Karpas-422 (cell line): Measurements from ENCODE around the gene FAM174B. TPM values are rescaled to one million over a fixed set of nuclear protein-coding genes. Genes with fewer than 3 reads are reported as not detected.

ENCODE experiments used
- DNase-seq: peaks from one replicate; pipeline ENCODE4 v3.0.0-alpha.2; 2015
- H2AFZ ChIP-seq: fragments of 200-600 bp; sonication (generic); 2 replicates; pipeline ENCODE4 v1.6.1; 2014; ENCODE audit warnings: antibody characterized with exemption, low read length, mixed read lengths
- H3K27ac ChIP-seq: fragments of 200-600 bp; sonication (generic); 2 replicates; pipeline ENCODE4 v1.5.1; 2014; ENCODE audit warnings: mild to moderate bottlenecking, low read length, moderate library complexity
- H3K27me3 ChIP-seq: fragments of 200-600 bp; sonication (generic); 2 replicates; pipeline ENCODE4 v1.6.1; 2014; ENCODE audit warnings: low read length, mixed read lengths
- H3K36me3 ChIP-seq: fragments of 200-600 bp; sonication (generic); 2 replicates; pipeline ENCODE4 v1.6.1; 2014; ENCODE audit warnings: low read length, mixed read lengths; ENCODE audit not compliant: insufficient read depth
- H3K4me1 ChIP-seq: fragments of 200-600 bp; sonication (generic); 2 replicates; pipeline ENCODE4 v1.6.1; 2014; ENCODE audit warnings: mild to moderate bottlenecking, low read length, mixed read lengths
- H3K4me2 ChIP-seq: fragments of 200-600 bp; sonication (generic); 2 replicates; pipeline ENCODE4 v1.6.1; 2014; ENCODE audit warnings: low read length, low read depth, mild to moderate bottlenecking; ENCODE audit not compliant: poor library complexity, severe bottlenecking
- H3K4me3 ChIP-seq: fragments of 200-600 bp; sonication (generic); 2 replicates; pipeline ENCODE4 v1.5.1; 2014; ENCODE audit warnings: mild to moderate bottlenecking, antibody characterized with exemption, low read length, mixed read lengths
- H3K79me2 ChIP-seq: fragments of 200-600 bp; sonication (generic); 2 replicates; pipeline ENCODE4 v1.6.1; 2014; ENCODE audit warnings: mild to moderate bottlenecking, low read length, mixed read lengths
- H3K9ac ChIP-seq: fragments of 200-600 bp; sonication (generic); 2 replicates; pipeline ENCODE4 v1.6.0; 2014; ENCODE audit warnings: low read length
- H3K9me2 ChIP-seq: fragments of 200-600 bp; sonication (generic), shearing (Covaris generic); replicated peaks from 2 replicates; pipeline ENCODE4 v1.6.0; 2014; ENCODE audit warnings: mild to moderate bottlenecking, low read length, moderate library complexity; ENCODE audit not compliant: insufficient read depth
- H3K9me3 ChIP-seq: fragments of 300-700, 200-600 bp; sonication (generic); 2 replicates; pipeline ENCODE4 v1.6.1; 2014; ENCODE audit warnings: low read length, mixed read lengths
- H4K20me1 ChIP-seq: fragments of 200-600 bp; sonication (generic); 2 replicates; pipeline ENCODE4 v1.6.1; 2014; ENCODE audit warnings: mild to moderate bottlenecking, antibody characterized with exemption, low read length, low read depth; ENCODE audit not compliant: insufficient read depth
- total RNA-seq: library from RNA; depleted of rRNA; stranded (reverse); fragments of >200 nt; shearing (Covaris generic); gene quantifications from 2 replicates; pipeline ENCODE4 v1.2.3, GENCODE V29; 2014; ENCODE audit warnings: low replicate concordance

Gene FAM174B
- total RNA-seq, 1 experiment from 2014 or later: not detected

DNA sequence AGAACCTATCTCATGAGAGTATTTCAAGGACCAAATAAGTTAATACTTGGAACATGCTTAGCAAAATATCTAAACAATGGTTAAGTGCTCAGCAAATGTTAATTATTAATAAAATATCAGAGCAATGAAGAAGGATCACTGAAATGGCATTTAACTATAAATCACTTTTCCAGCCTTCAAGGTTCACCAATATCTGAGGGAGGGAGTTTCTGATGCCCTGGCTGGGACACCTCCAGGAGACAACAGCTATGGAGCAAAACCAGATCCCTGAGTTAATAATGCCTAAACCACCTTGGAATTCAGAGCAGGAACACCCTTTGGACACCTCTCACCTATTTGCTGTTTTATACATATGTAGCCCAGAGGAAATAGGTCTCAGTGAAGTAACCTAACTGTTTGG, 6.4 kb upstream of the FAM174B start:
- H3K27me3 ChIP-seq: no peaks in the 10 kb centered on the region
- no peak overlapping the region for H3K27ac ChIP-seq
- no peaks in the 10 kb centered on the region for H3K36me3 ChIP-seq
- no peak overlapping the region for H3K9ac ChIP-seq
- no peak for DNase-seq
- H3K4me1 ChIP-seq: no peaks in the 10 kb centered on the region
- H3K4me3 ChIP-seq: no peak overlapping the region
- no peak overlapping the region for H2AFZ ChIP-seq
- no peaks in the 10 kb centered on the region for H4K20me1 ChIP-seq
- no peaks in the 10 kb centered on the region for H3K9me2 ChIP-seq
- no peaks in the 10 kb centered on the region for H3K9me3 ChIP-seq
- H3K79me2 ChIP-seq: no peaks in the 10 kb centered on the region
- H3K4me2 ChIP-seq: no peak overlapping the region

DNA sequence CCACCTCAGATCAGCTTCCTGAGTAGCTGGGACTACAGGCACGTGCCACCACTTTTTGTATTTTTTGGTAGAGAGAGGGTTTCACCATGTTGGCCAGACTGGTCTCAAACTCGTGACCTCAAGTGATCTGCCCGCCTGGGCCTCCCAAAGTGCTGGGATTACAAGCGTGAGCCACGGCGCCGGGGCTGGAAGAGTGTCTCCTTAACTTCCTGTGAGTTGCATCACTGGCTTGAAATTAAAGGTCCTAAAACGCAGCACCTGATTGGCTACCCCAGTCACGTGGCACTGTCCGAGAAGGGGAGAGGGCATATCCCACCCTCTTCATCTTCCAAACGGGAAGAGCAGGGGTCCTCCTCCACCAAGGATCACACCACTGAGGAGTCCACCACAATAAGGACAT, 5.5 kb upstream of the FAM174B start:
- no peaks in the 10 kb centered on the region for H3K9me2 ChIP-seq
- no peak overlapping the region for H3K27ac ChIP-seq
- no peak overlapping the region for H3K9ac ChIP-seq
- H3K4me3 ChIP-seq: no peak overlapping the region
- no peaks in the 10 kb centered on the region for H3K9me3 ChIP-seq
- H3K4me2 ChIP-seq: no peak overlapping the region
- no peaks in the 10 kb centered on the region for H3K36me3 ChIP-seq
- DNase-seq: no peak
- no peaks in the 10 kb centered on the region for H3K79me2 ChIP-seq
- H2AFZ ChIP-seq: no peak overlapping the region
- H4K20me1 ChIP-seq: no peaks in the 10 kb centered on the region
- H3K27me3 ChIP-seq: no peaks in the 10 kb centered on the region
- no peaks in the 10 kb centered on the region for H3K4me1 ChIP-seq

GRCh38 chr15:92657486-92657885, 1.9 kb upstream of the FAM174B start:
- H3K27ac ChIP-seq: no peak overlapping the region
- H3K27me3 ChIP-seq: no peaks in the 10 kb centered on the region
- H3K9me3 ChIP-seq: no peaks in the 10 kb centered on the region
- H3K4me2 ChIP-seq: no peak overlapping the region
- H2AFZ ChIP-seq: no peak overlapping the region
- no peaks in the 10 kb centered on the region for H4K20me1 ChIP-seq
- DNase-seq: no peak
- H3K9me2 ChIP-seq: no peaks in the 10 kb centered on the region
- no peaks in the 10 kb centered on the region for H3K36me3 ChIP-seq
- no peak overlapping the region for H3K4me3 ChIP-seq
- H3K9ac ChIP-seq: no peak overlapping the region
- H3K79me2 ChIP-seq: no peaks in the 10 kb centered on the region
- H3K4me1 ChIP-seq: no peaks in the 10 kb centered on the region

GRCh38 chr15:92656089-92656488, 514 bp upstream of the FAM174B start:
- Histone ChIP-seq H3K9ac (no peak overlapping the region), H3K4me1 (no peaks in the 10 kb centered on the region), H3K4me3 (no peak overlapping the region), H3K9me2 (no peaks in the 10 kb centered on the region), H3K79me2 (no peaks in the 10 kb centered on the region), H3K4me2 (no peak overlapping the region), H4K20me1 (no peaks in the 10 kb centered on the region), H3K27ac (no peak overlapping the region), H3K27me3 (no peaks in the 10 kb centered on the region), H3K9me3 (no peaks in the 10 kb centered on the region), H3K36me3 (no peaks in the 10 kb centered on the region), H2AFZ (no peak overlapping the region)
- DNase-seq: no peak

GRCh38 chr15:92654662-92655061, 913 bp downstream of the FAM174B start:
- no peak overlapping the region for H3K9ac ChIP-seq
- no peak overlapping the region for H3K27ac ChIP-seq

DNA sequence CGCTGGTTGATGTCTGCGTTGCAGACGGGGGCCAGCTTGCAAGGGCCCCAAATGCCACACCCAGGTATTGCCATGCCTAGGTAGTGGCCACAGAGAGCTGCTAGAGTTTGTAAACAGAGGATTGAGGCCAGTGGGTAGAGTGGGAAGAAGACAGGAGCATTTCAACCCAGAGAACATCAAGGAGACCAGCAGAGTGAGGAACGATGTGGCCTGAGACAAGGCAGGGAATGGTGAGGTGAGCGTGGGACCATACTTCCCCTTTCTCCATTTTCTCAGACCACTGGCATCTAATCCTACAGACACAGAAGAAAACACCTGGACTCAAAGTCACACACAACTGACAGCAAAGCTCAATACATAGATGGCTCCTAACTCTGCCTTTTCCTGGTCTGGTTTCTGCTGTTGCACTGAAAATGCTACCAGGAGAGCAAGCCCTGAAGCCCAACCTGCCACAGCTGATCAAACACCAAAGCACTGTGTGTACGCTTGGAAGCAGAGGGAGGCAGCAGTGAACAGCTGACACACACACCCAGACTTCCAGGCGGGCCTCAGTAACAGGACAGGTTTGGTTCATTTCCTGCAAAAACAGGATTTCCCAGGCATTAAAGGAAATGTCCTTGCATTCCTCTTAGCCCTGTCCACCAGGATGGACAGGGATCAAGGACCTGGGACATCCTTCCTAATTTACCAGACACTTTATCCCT, 1.6 kb downstream of the FAM174B start:
- Histone ChIP-seq H3K9ac (no peak overlapping the region), H3K36me3 (no peaks in the 10 kb centered on the region)

More at GRCh38 chr15:92654662-92655061, 913 bp downstream of the FAM174B start:
- Histone ChIP-seq H3K9me3 (no peaks in the 10 kb centered on the region), H3K4me1 (no peaks in the 10 kb centered on the region), H3K4me3 (no peak overlapping the region), H3K79me2 (no peaks in the 10 kb centered on the region), H2AFZ (no peak overlapping the region), H3K27me3 (no peaks in the 10 kb centered on the region), H3K9me2 (no peaks in the 10 kb centered on the region), H4K20me1 (no peaks in the 10 kb centered on the region), H3K4me2 (no peak overlapping the region), H3K36me3 (no peaks in the 10 kb centered on the region)
- no peak for DNase-seq

DNA sequence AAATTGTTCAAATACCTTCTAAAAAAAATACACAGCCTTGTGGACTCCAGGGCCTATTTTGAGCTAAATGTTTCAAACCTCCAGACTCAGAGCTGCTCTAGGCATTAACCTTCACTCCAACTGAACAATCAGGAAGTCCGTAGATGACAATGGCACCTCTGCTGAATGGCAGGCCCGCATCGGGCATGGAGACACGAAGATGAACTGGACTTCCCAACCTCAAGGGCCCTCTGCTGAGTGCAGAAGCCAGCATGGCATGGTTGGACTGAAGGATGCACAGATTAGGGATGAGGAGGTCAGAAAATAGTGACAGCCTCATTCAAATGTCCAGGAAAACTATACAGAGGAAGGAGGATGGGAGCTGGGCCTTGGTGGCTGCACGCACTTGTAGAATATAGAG, 2.2 kb downstream of the FAM174B start:
- Histone ChIP-seq H3K4me2 (no peak overlapping the region), H3K79me2 (no peaks in the 10 kb centered on the region), H3K9ac (no peak overlapping the region)

More for the DNA sequence above, 1.6 kb downstream of the FAM174B start:
- H3K9me3 ChIP-seq: no peaks in the 10 kb centered on the region
- H3K79me2 ChIP-seq: no peaks in the 10 kb centered on the region
- H3K9me2 ChIP-seq: no peaks in the 10 kb centered on the region
- no peak overlapping the region for H3K4me2 ChIP-seq
- no peak overlapping the region for H3K27ac ChIP-seq
- no peak overlapping the region for H2AFZ ChIP-seq
- no peaks in the 10 kb centered on the region for H4K20me1 ChIP-seq
- H3K4me1 ChIP-seq: no peaks in the 10 kb centered on the region
- DNase-seq: no peak
- no peak overlapping the region for H3K4me3 ChIP-seq
- no peaks in the 10 kb centered on the region for H3K27me3 ChIP-seq

GRCh38 chr15:92652576-92652966, 3.0 kb downstream of the FAM174B start:
- H3K9ac ChIP-seq: no peak overlapping the region
- H3K27me3 ChIP-seq: no peaks in the 10 kb centered on the region
- no peaks in the 10 kb centered on the region for H4K20me1 ChIP-seq
- no peaks in the 10 kb centered on the region for H3K79me2 ChIP-seq
- no peak overlapping the region for H3K27ac ChIP-seq
- H3K9me2 ChIP-seq: no peaks in the 10 kb centered on the region
- DNase-seq: no peak
- no peak overlapping the region for H2AFZ ChIP-seq
- H3K36me3 ChIP-seq: no peaks in the 10 kb centered on the region
- no peak overlapping the region for H3K4me3 ChIP-seq
- no peaks in the 10 kb centered on the region for H3K9me3 ChIP-seq
- no peak overlapping the region for H3K4me2 ChIP-seq
- no peaks in the 10 kb centered on the region for H3K4me1 ChIP-seq

More for the DNA sequence above, 2.2 kb downstream of the FAM174B start:
- H3K4me1 ChIP-seq: no peaks in the 10 kb centered on the region
- no peaks in the 10 kb centered on the region for H3K36me3 ChIP-seq
- no peaks in the 10 kb centered on the region for H4K20me1 ChIP-seq
- no peak overlapping the region for H2AFZ ChIP-seq
- H3K4me3 ChIP-seq: no peak overlapping the region
- DNase-seq: no peak
- no peak overlapping the region for H3K27ac ChIP-seq
- no peaks in the 10 kb centered on the region for H3K27me3 ChIP-seq
- H3K9me3 ChIP-seq: no peaks in the 10 kb centered on the region
- no peaks in the 10 kb centered on the region for H3K9me2 ChIP-seq
